ENCODE measurements around the gene CCDC192. TPM values are rescaled to one million over a fixed set of nuclear protein-coding genes. Genes with fewer than 3 reads are reported as not detected.

CCDC192 gene
- total RNA-seq, 4 donors from 2014 or later, result 0.35 to 1.3 TPM; not detected in 2

DNA sequence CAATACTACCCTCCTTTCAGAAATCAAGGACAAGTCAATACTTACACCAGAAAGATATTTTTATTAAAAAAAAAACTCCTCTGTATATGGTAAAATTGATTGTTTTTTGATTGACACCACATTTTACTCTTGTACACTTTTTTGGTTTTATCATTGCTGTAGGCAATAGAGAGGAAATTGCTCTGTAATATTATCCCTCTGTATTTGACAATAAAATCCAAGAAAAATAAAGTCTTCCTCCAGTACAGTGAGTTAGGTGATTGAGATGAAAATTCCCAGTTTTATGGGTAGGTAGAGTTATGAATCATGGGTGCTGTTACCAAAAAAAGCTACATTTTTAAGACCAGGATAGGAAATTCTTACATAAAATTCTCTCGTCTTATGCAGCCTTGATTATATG lies 22.6 kb upstream of the CCDC192 start:
- Histone ChIP-seq H3K36me3 (no peaks in the 10 kb centered on the region), H3K9me3 (no peaks in the 10 kb centered on the region), H3K27me3 (no peaks in the 10 kb centered on the region), H3K4me1 (no peaks in the 10 kb centered on the region), H3K27ac (no peak overlapping the region), H3K4me3 (no peak overlapping the region)
- no peak for DNase-seq
- no peak for TF ChIP-seq POLR2A (IDR thresholded peaks at IDR 0.05)
- TF ChIP-seq, protein P1, sequence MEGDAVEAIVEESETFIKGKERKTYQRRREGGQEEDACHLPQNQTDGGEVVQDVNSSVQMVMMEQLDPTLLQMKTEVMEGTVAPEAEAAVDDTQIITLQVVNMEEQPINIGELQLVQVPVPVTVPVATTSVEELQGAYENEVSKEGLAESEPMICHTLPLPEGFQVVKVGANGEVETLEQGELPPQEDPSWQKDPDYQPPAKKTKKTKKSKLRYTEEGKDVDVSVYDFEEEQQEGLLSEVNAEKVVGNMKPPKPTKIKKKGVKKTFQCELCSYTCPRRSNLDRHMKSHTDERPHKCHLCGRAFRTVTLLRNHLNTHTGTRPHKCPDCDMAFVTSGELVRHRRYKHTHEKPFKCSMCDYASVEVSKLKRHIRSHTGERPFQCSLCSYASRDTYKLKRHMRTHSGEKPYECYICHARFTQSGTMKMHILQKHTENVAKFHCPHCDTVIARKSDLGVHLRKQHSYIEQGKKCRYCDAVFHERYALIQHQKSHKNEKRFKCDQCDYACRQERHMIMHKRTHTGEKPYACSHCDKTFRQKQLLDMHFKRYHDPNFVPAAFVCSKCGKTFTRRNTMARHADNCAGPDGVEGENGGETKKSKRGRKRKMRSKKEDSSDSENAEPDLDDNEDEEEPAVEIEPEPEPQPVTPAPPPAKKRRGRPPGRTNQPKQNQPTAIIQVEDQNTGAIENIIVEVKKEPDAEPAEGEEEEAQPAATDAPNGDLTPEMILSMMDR (IDR thresholded peaks at IDR 0.05), result no peak
- intact Hi-C loops (cut with DNase I; ENCODE audit: low total_unique reads), result no loop called here

DNA sequence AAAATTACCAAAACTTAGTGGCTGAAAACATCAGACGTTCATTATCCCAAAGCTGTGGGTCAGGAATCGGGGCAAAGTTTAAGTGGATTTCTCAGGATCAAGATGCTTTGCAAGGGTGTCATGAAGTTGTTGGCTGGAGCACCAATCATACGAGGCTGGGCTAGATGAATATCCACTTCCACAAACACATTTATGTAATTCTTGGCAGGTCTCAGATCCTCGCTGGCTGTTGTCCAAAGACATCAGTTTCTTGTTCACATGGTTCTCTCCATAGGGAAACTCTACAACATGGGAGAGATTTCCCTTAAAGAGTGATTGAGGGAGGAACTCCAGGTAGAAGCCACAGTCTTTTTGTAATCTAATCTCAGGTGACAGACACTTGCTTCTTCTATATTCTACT lies 20.2 kb upstream of the CCDC192 start:
- H3K27me3 ChIP-seq, result no peaks in the 10 kb centered on the region
- H3K27ac ChIP-seq, result no peak overlapping the region

DNA sequence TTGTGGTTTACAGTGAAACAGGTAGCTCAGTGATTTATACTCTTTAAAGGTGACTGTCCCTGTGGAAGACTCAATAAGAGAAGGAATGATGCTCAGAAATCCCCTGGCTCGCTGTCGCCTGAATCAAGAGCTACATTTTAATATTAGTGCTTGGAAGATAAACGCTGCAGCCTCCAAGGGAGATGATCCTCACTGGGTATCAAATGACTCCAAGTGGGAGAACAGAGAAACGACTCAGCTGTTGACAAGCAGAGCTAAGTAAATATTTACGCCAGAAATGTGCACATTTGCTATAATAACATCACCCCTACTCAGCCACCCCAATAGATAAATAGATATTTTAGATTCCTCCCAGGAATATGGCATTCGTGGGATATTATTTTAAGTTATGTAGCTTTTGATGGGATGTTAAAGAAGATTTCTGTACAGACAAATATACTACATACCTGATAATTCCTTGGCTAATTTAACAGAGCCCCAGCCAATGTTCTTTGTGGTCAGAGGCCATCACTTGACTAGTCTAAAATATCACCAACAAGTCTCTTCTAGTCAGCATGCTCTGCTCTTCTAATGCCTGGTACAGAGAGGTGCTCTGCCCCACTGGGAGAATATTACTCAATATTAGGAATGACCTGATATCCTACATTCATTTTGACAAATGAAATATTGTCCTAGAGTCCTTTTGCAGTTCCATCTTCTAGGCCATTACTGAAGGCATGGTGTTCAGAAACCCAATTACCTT lies 18.3 kb upstream of the CCDC192 start:
- TF ChIP-seq, protein P1 (IDR thresholded peaks at IDR 0.05), result no peak
- TF ChIP-seq POLR2A (IDR thresholded peaks at IDR 0.05), result no peak
- DNase-seq, result no peak
- intact Hi-C loops (cut with DNase I; ENCODE audit: low total_unique reads), result no loop called here
- H3K36me3 ChIP-seq, result no peaks in the 10 kb centered on the region
- H3K27me3 ChIP-seq, result no peaks in the 10 kb centered on the region
- no peaks in the 10 kb centered on the region for H3K9me3 ChIP-seq
- H3K4me1 ChIP-seq, result no peaks in the 10 kb centered on the region
- H3K27ac ChIP-seq, result no peak overlapping the region
- no peak overlapping the region for H3K4me3 ChIP-seq

More for the DNA sequence above, 20.2 kb upstream of the CCDC192 start:
- H3K4me3 ChIP-seq, result no peak overlapping the region
- intact Hi-C loops (cut with DNase I; ENCODE audit: low total_unique reads), result no loop called here
- H3K4me1 ChIP-seq, result no peaks in the 10 kb centered on the region
- no peaks in the 10 kb centered on the region for H3K9me3 ChIP-seq
- no peak for DNase-seq
- H3K36me3 ChIP-seq, result no peaks in the 10 kb centered on the region
- no peak for TF ChIP-seq POLR2A (IDR thresholded peaks at IDR 0.05)
- TF ChIP-seq, protein P1 (IDR thresholded peaks at IDR 0.05), result no peak

DNA sequence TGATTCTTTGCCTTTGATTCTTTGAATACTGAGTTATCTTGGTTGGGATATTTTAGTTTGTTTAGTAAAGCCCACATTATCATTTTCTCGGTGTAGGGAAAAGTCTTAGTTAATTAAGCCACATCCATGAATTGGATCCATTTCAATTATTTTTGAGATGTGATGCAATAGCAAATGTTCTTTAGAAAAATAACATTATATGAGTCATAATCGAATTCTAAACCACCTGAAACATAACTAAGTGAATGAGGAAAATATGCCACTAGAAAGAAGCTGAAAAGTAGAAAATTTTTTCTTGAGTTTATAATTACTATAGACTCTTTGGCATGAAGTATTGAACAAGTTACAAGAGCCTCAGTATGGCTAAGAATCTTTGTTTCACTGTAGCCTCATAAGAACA lies 17.5 kb upstream of the CCDC192 start:
- Histone ChIP-seq H3K4me3 (no peak overlapping the region), H3K27me3 (no peaks in the 10 kb centered on the region), H3K4me1 (no peaks in the 10 kb centered on the region), H3K27ac (no peak overlapping the region), H3K9me3 (no peaks in the 10 kb centered on the region), H3K36me3 (no peaks in the 10 kb centered on the region)
- intact Hi-C loops (cut with DNase I; ENCODE audit: low total_unique reads), result no loop called here
- no peak for TF ChIP-seq POLR2A (IDR thresholded peaks at IDR 0.05)
- TF ChIP-seq, protein P1 (IDR thresholded peaks at IDR 0.05), result no peak
- DNase-seq, result no peak

DNA sequence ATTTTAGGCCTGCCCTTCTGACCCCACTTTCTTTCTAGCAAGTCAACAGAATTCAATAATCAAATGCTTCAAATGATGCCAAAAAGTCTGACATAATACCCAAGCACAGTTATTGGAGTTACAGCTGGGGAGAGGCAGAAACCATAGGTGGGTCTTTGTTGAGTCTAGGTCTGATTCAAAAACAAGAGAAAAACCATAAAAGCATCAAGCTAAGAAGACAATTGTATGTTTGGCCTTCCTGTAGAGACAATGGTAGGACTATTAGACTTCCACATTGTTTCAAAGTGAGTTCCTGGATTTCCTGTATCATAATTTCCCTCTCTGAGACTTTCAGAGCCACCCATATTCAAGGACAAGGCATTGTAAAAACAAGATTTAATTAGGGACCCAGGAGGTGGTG lies 16.8 kb upstream of the CCDC192 start:
- TF ChIP-seq POLR2A (IDR thresholded peaks at IDR 0.05), result no peak
- TF ChIP-seq, protein P1 (IDR thresholded peaks at IDR 0.05), result no peak
- intact Hi-C loops (cut with DNase I; ENCODE audit: low total_unique reads), result no loop called here

More for the DNA sequence above, 16.8 kb upstream of the CCDC192 start:
- Histone ChIP-seq H3K27ac (no peak overlapping the region), H3K9me3 (no peaks in the 10 kb centered on the region), H3K27me3 (no peaks in the 10 kb centered on the region), H3K4me1 (no peaks in the 10 kb centered on the region), H3K36me3 (no peaks in the 10 kb centered on the region), H3K4me3 (no peak overlapping the region)
- DNase-seq, result no peak
